Esophagus muscularis mucosa (tissue), 3 donors: ENCODE data around the gene FGD6.

ENCODE experiments used
- POLR2AphosphoS5 ChIP-seq, 2 donors: sonication (generic); formaldehyde crosslinking; IDR thresholded peaks; one replicate each; pipeline ENCODE4 v1.6.1; 2017; ENCODE audit warnings: antibody characterized with exemption in 2 of 2
- TF ChIP-seq, protein P1 (sequence below), 3 experiments: fragments of 200-600 bp in 2 of 3; fragments of 450-650 bp in 1 of 3; sonication (generic) in 2 of 3; IDR thresholded peaks; one replicate each; pipeline ENCODE4 v1.5.1; 2017 to 2019; ENCODE audit warnings: antibody characterized with exemption in 3 of 3, mild to moderate bottlenecking in 2 of 3, moderate library complexity in 1 of 3

DNA sequence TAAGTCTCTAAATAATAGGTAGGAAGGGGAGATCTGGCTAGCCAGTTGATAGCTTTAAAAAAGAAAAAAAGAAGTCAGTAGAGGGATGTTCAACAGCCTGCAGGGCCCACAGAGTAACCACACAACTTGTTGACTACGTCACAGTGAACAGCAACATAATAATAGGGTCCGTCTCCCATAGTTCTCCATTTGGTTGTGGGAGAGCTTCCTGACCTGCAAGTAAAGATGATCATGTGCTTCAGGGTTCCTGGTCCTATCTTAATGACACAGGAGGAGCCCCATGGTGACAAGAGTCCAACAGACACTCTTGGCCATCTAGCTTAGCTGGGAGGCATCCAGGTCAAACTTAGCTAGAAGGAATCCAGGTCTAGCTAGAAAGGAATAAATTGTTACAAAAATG lies 36.2 kb downstream of the FGD6 start:
- TF ChIP-seq, protein P1, sequence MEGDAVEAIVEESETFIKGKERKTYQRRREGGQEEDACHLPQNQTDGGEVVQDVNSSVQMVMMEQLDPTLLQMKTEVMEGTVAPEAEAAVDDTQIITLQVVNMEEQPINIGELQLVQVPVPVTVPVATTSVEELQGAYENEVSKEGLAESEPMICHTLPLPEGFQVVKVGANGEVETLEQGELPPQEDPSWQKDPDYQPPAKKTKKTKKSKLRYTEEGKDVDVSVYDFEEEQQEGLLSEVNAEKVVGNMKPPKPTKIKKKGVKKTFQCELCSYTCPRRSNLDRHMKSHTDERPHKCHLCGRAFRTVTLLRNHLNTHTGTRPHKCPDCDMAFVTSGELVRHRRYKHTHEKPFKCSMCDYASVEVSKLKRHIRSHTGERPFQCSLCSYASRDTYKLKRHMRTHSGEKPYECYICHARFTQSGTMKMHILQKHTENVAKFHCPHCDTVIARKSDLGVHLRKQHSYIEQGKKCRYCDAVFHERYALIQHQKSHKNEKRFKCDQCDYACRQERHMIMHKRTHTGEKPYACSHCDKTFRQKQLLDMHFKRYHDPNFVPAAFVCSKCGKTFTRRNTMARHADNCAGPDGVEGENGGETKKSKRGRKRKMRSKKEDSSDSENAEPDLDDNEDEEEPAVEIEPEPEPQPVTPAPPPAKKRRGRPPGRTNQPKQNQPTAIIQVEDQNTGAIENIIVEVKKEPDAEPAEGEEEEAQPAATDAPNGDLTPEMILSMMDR (IDR thresholded peaks at IDR 0.05): no peak
- no peak for TF ChIP-seq POLR2AphosphoS5 (IDR thresholded peaks at IDR 0.05)
